Hepatocyte (in vitro differentiated cells): ENCODE measurements around the gene LRCH1. TPM values are rescaled to one million over a fixed set of nuclear protein-coding genes. Genes with fewer than 3 reads are reported as not detected.
A peak's percentile ranks its signal among the peaks of the same experiment; 100 is the strongest.

ENCODE experiments used
- DNase-seq: peaks from one replicate; pipeline ENCODE4 v3.0.0-alpha.2; 2016; ENCODE audit warnings: low spot score
- H2AFZ ChIP-seq: fragments of 200-600 bp; sonication (generic); 2 replicates; pipeline ENCODE4 v1.6.0; 2016; ENCODE audit warnings: antibody characterized with exemption, mild to moderate bottlenecking
- H3K27ac ChIP-seq: fragments of 200-600 bp; sonication (generic); 2 replicates; pipeline ENCODE4 v1.5.1; 2016; ENCODE audit warnings: mild to moderate bottlenecking
- H3K27me3 ChIP-seq: fragments of 200-600 bp; sonication (generic); 2 replicates; pipeline ENCODE4 v1.6.1; 2016
- H3K36me3 ChIP-seq: fragments of 200-600 bp; sonication (generic); replicated peaks from 2 replicates; pipeline ENCODE4 v1.5.1; 2016; ENCODE audit warnings: low read depth; ENCODE audit not compliant: insufficient read depth
- H3K4me1 ChIP-seq: fragments of 200-600 bp; sonication (generic); 2 replicates; pipeline ENCODE4 v1.5.1; 2016; ENCODE audit warnings: mild to moderate bottlenecking, moderate library complexity; ENCODE audit not compliant: insufficient read depth
- H3K4me2 ChIP-seq: fragments of 200-600 bp; sonication (generic); 2 replicates; pipeline ENCODE4 v1.6.0; 2016
- H3K4me3 ChIP-seq: fragments of 200-600 bp; sonication (generic); 2 replicates; pipeline ENCODE4 v1.5.1; 2016; ENCODE audit warnings: mild to moderate bottlenecking
- H3K79me2 ChIP-seq: fragments of 200-600 bp; sonication (generic); 2 replicates; pipeline ENCODE4 v1.6.0; 2017; ENCODE audit warnings: mild to moderate bottlenecking
- H3K9me2 ChIP-seq: fragments of 200-600 bp; sonication (generic); replicated peaks from 2 replicates; pipeline ENCODE4 v1.6.0; 2017; ENCODE audit warnings: mild to moderate bottlenecking; ENCODE audit not compliant: insufficient read depth
- H3K9me3 ChIP-seq: fragments of 200-600 bp; sonication (generic); 2 replicates; pipeline ENCODE4 v1.5.1; 2016; ENCODE audit warnings: low read depth, mild to moderate bottlenecking
- H4K20me1 ChIP-seq: fragments of 200-600 bp; sonication (generic); 2 replicates; pipeline ENCODE4 v1.6.0; 2016; ENCODE audit warnings: mild to moderate bottlenecking; ENCODE audit not compliant: insufficient read depth, poor library complexity, severe bottlenecking
- CTCF ChIP-seq: fragments of 200-600 bp; sonication (generic); IDR thresholded peaks from 2 replicates; pipeline ENCODE4 v1.5.1; 2016; ENCODE audit warnings: antibody characterized with exemption, mild to moderate bottlenecking; ENCODE audit not compliant: poor library complexity
- EZH2 ChIP-seq: fragments of 200-600 bp; sonication (generic); IDR thresholded peaks from 2 replicates; pipeline ENCODE4 v1.6.1; 2016; ENCODE audit warnings: antibody characterized with exemption, mild to moderate bottlenecking, borderline replicate concordance
- EZH2phosphoT487 ChIP-seq: fragments of 200-600 bp; sonication (generic); IDR thresholded peaks from one replicate; pipeline ENCODE4 v1.6.1; 2018; ENCODE audit warnings: antibody characterized with exemption, mild to moderate bottlenecking, low read depth, moderate library complexity; ENCODE audit not compliant: unreplicated experiment, severe bottlenecking
- WGBS: methylation state at CpG from one replicate; pipeline ENCODE4 v1.1.6; 2016; ENCODE audit warnings: low lambda C conversion rate; ENCODE audit errors: missing lambda C conversion rate; 5-methylcytosine and 5-hydroxymethylcytosine counted together
- polyA plus RNA-seq: library from polyadenylated mRNA; unstranded; fragments of >200 nt; fragmentation: Nextera tagmentation; extraction: Ambion mirVana; gene quantifications from 2 replicates; pipeline ENCODE4 v1.2.1, GENCODE V29; 2016
- total RNA-seq: library from RNA; depleted of rRNA; stranded (reverse); fragments of >200 nt; gene quantifications from 2 replicates; pipeline ENCODE4 v1.2.3, GENCODE V29; 2014

LRCH1 gene
- total and polyA plus RNA-seq, 2 experiments from 2014 or later = 5.7 to 14.1 TPM

GRCh38 chr13:46654951-46655350 is 102.0 kb downstream of the LRCH1 start:
- H3K4me2 ChIP-seq = peak overlapping the region; percentile 42
- no peaks in the 10 kb centered on the region for H3K36me3 ChIP-seq
- peaks cover 59% of the 10 kb centered on the region for H3K79me2 ChIP-seq
- WGBS = 46% methylated on average over 1 of the region's 1 CpG
- H2AFZ ChIP-seq = no peak overlapping the region
- H4K20me1 ChIP-seq = no peaks in the 10 kb centered on the region
- peak overlapping the region; percentile 58 for H3K27ac ChIP-seq
- DNase-seq = no peak
- H3K9me3 ChIP-seq = no peaks in the 10 kb centered on the region
- H3K4me3 ChIP-seq = no peak overlapping the region
- H3K4me1 ChIP-seq = peaks cover 19% of the 10 kb centered on the region
- TF ChIP-seq EZH2phosphoT487 (no peak), EZH2 (no peak), CTCF (no peak)
- H3K27me3 ChIP-seq = no peaks in the 10 kb centered on the region
- no peaks in the 10 kb centered on the region for H3K9me2 ChIP-seq

- Histone ChIP-seq H3K79me2 (peaks cover 58% of the 10 kb centered on the region), H3K27me3 (no peaks in the 10 kb centered on the region), H3K9me2 (no peaks in the 10 kb centered on the region), H2AFZ (no peak overlapping the region), H3K4me1 (peaks cover 23% of the 10 kb centered on the region), H3K9me3 (no peaks in the 10 kb centered on the region), H3K4me2 (peak overlapping the region; percentile 42), H4K20me1 (no peaks in the 10 kb centered on the region), H3K27ac (peak overlapping the region; percentile 58), H3K4me3 (no peak overlapping the region), H3K36me3 (no peaks in the 10 kb centered on the region)
- 45% methylated on average over 8 of the region's 8 CpGs for WGBS
- TF ChIP-seq EZH2phosphoT487 (no peak), CTCF (no peak), EZH2 (no peak)
- DNase-seq = no peak
Observed at GRCh38 chr13:46655377-46656180, 102.6 kb downstream of the LRCH1 start.

- Histone ChIP-seq H3K9me3 (no peaks in the 10 kb centered on the region), H3K79me2 (peaks cover 60% of the 10 kb centered on the region), H3K4me3 (no peak overlapping the region), H3K4me2 (no peak overlapping the region), H3K9me2 (no peaks in the 10 kb centered on the region), H3K27ac (peak overlapping the region; percentile 58), H3K4me1 (peaks cover 29% of the 10 kb centered on the region), H4K20me1 (no peaks in the 10 kb centered on the region), H3K27me3 (no peaks in the 10 kb centered on the region), H2AFZ (no peak overlapping the region), H3K36me3 (no peaks in the 10 kb centered on the region)
- no peak for DNase-seq
- no peak for TF ChIP-seq EZH2
- no peak for TF ChIP-seq EZH2phosphoT487
- TF ChIP-seq CTCF = no peak
Observed at GRCh38 chr13:46656786-46657185, 103.8 kb downstream of the LRCH1 start.
